GM12872 (cell line): ENCODE measurements around the gene DHX35.
A peak's percentile ranks its signal among the peaks of the same experiment; 100 is the strongest.

Experiments
- CTCF ChIP-seq: IDR thresholded peaks from 3 replicates; pipeline ENCODE4 v1.5.1; 2011; ENCODE audit warnings: low read depth, mild to moderate bottlenecking, low read length, moderate library complexity; ENCODE audit not compliant: insufficient read depth

DHX35 gene

DNA sequence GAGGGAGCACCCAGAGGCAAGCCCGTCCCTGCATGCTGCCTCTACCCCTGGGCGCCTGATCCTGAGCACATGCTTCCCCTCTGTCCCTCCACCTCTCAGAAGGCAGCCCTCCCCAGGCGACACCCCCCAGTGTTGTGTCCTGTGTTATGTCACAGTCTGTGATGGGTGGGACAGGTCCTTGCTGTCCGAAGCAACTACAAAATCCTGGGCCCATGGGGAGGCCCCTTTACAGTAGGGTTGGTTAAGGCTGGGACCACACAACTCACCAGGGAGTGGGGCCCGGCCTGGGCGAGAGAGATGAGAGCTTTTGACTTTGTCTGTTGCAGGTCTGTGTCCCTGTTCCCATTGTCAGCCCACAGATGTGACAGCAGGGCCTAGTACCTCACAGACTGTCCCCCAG lies 78.0 kb downstream of the DHX35 start:
- TF ChIP-seq CTCF, result no peak

DNA sequence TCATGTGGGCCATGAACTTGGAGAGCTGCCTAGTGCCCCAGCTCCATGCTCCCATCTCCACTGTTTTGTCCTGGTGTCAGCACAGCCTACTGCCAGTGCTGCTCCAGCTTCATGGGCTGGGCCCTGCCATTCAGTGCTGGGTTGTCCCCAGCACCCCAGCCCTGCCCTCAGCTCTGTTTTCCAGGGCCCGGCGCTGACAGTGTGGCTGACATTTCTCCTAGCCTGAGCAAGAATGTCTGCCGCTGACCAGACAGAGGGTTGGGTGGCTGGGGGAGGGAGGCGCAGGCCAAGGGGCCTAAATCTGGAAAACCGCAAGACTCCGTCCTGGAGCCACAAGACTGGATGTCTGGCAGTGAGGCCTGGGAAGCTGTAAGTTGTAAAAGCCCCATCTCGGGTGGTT lies 78.9 kb downstream of the DHX35 start:
- no peak for TF ChIP-seq CTCF

DNA sequence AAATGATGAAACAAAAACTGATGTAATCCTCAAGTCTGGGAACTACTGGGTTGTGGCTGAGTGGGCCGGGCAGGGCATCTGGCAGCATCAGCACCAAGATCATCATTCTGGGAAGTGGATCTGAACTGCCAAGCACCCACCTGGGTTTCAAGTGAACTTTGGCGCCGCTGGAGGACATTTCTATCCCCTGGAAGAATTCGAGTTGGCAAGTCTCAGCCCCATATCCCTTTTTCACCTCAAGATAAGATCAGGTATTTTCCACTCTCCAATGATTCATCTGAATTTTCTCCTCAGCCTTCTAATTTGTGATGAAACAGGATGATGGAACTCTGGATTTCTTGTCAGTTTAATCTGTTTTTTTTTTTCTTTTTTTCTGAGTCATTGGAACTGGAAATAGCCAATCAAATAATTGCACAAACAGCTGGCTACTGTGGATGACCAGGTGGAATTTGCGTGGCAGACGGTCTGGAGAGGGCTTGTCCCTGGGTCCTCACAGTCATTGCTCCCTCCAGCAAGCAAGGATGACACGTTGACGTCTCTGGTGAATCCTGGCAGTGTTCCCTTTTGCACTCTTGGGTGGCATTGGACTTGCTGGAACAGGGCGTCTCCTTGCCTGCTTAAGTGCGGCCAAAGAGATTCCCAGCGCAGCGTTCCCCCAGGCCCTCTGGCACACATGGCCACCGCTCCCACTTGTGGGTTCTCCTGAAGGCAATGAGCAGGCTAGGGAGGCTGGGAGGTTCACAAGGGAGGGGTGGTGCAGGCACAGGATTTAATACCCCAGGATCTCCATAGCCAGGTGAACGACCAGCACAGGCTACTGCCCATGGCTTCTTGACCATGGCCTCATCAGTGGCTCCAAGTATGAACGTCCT lies 80.4 kb downstream of the DHX35 start:
- no peak for TF ChIP-seq CTCF

DNA sequence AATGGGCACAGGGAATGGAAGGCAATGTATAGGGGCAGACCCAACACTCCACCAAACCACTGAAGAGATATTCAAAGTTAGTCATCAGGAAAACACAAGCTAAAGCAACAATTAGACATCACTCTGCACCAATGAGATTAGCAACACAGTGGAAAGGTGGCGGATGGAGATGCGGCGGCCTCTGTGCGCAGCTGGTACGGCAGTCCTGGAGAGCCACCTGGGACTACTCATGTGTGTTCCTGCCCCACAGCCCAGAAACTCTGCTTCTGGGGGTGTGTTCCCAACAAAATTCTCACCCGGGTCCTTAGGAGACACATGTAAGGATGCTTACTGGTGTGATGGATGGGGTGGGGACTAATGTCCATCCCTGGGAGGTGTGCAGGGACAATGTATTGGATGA lies 82.4 kb downstream of the DHX35 start:
- TF ChIP-seq CTCF, result no peak

DNA sequence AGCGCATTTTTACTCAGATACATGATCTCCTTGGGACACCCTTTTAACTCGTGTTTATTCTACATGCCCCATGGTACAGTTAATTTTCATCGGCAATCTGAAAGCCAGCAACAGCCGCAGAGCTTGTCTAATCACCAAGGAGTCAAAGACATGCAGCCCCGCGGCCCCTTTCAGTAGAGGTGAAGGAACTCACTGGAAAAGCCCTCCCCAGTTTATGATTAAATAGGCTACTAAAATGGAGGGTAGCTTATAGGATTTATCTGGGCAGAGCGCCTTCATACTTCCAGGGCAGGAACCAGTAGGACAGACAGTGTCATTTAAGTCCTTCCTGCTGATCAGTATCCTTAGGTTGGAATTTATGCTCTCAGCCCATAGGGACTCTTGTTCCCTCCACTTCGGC lies 83.5 kb downstream of the DHX35 start:
- TF ChIP-seq CTCF, result no peak

GRCh38 chr20:39047417-39047985 lies 85.4 kb downstream of the DHX35 start:
- TF ChIP-seq CTCF, result no peak

- peak; percentile 99 for TF ChIP-seq CTCF
Measured at GRCh38 chr20:39048000-39048696, 86.0 kb downstream of the DHX35 start.
